GM18502 (cell line): Measurements from ENCODE around the gene TNS1.

Source experiments
- ATAC-seq: cut with Tn5 transposase; IDR thresholded peaks from one replicate; pipeline ENCODE4 v1.9.1; 2021; ENCODE audit warnings: mild to moderate bottlenecking; ENCODE audit not compliant: unreplicated experiment, poor library complexity

TNS1 gene

GRCh38 chr2:217842017-217842416, 160.8 kb downstream of the TNS1 start:
- ATAC-seq, result no peak

GRCh38 chr2:217840522-217840921, 162.3 kb downstream of the TNS1 start:
- ATAC-seq, result no peak

- ATAC-seq, result no peak
Observed at GRCh38 chr2:217839750-217840107, 163.1 kb downstream of the TNS1 start.

DNA sequence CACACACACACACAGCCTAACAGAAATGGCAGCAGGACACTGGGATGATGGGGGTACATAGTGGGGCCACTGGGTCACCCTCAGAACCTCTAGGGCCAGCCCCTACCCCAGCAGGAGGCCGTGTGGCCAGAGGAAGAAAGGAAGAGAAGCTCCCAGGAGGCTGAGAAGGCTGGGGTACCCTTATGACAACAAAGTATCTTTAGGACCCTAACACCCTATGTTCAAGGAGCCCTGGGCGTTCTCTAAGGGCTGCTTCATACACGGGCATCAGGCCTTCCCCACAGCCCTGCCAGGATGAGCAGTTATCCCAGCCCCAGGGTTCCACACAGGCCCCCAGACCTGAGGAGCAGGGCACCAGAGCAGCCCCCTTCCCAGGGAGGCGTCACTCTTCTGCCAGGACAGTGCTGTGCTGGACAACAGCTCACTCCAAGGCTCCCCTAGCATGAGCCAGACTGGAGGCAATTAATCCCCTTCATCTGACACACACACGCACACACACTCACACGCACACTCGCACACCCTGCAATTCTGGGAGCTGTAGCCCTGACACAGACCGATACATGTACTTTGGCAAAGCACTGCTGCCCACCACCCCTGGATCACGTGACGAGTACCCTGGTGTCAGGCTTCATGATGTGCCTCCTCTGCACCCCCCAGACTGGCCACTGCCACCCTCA, 163.6 kb downstream of the TNS1 start:
- no peak for ATAC-seq

DNA sequence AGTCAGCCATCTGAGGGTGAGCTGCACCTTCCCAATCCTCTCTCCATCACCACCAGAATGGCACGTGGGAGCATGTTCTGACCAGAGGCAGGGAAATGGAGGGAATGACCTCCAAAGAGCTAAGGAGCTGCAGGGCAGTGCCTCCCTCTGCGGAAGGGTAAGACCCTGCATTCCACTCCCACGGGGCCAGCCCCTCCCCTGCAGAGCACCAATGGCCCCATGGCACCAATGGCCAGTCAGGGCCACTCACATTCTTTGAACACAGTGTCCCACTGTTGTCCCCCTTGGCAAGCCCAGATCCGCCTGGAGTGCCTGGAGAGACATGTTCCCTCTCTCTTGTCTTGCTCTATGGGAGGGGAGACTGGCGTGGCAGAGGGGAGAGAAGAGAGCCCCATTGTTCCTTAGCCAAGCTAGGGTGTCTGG, 164.4 kb downstream of the TNS1 start:
- no peak for ATAC-seq

DNA sequence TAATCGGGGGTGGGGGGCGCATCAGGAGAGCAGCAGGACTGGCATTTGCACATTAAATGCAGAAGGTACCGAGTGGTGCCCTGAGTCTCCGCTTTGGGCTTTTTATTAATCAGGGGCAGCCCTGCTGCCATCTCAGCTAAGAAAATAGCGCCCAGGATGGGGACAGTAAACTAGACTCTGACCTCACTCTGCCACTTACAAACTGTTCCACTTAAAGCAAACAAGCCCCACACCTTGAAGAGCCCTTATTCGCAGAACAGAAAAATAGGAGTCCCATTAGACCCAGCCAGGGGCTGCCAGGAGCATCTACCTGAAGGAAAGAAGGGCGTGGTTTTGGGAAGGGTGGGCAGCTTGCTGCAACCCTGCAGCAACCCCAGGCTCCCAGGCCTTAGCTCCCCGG, 165.3 kb downstream of the TNS1 start:
- no peak for ATAC-seq

- ATAC-seq, result no peak
Observed at GRCh38 chr2:217836901-217837491, 165.8 kb downstream of the TNS1 start.

- ATAC-seq, result no peak
Observed at GRCh38 chr2:217835931-217836891, 166.6 kb downstream of the TNS1 start.

GRCh38 chr2:217834744-217835513, 167.9 kb downstream of the TNS1 start:
- ATAC-seq, result no peak

DNA sequence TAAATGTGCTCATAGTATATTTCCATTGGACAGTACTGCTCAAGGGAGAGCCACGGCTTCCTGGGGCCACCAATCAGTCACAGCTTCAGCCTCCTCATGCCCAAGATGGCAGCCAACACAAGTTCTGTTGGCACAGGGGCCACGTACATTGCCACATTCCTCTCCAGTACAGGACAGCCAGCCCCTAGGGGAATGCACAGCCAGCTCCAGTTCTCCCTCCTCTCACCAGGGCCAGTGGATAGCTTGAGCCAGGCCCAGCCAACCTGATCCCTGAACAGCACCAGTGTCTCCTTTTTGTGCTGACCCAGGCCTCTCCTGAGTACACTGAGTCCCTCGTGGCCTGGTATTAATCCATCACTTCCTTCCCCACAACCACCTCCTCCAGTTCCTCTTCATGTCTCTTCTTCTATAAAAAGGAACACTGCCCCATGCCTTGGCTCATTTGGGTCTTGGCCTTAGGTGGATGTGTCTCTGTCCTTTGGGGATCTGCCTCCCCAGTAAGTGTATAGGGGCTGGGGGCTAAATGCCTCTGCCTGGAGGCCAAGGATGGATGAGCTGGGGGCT, 168.7 kb downstream of the TNS1 start:
- no peak for ATAC-seq

DNA sequence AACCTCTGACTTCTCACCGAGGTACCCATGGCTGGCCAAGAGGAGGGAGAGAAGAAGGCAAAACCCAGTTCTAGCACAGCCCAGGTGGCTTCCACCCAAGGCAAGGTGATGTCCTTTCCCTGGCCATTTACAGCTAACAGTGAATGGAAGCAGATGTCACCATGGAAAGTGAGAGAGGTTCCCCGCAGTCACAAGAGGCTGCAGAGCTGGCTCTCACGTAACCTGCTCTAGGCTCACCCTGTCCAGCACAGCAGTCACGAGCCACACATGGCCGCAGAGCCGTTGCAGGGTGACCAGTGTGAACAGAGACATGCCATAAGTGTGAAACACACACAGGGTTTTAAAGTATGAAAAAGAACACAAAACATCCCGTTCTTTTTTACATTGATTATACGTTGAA, 169.4 kb downstream of the TNS1 start:
- no peak for ATAC-seq

DNA sequence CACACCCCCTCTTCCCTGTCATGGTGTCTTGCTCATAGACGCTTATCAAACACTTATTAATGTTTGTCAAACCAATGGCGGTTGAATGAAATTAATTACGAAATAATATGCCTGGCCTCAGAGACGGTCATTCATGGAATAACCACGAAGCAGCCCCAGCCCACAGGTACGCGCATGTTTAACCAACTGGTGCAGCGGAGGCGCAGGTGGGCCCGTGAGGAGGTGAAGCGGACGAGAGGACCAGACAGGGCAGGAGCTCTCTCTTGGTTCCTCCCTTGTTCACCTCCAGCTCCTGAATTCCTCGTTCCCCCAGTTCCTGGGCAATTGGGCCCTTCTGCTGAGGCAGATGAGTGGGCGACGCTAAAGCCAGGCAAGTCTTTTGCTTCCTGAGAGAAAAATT, 169.8 kb downstream of the TNS1 start:
- ATAC-seq, result no peak

DNA sequence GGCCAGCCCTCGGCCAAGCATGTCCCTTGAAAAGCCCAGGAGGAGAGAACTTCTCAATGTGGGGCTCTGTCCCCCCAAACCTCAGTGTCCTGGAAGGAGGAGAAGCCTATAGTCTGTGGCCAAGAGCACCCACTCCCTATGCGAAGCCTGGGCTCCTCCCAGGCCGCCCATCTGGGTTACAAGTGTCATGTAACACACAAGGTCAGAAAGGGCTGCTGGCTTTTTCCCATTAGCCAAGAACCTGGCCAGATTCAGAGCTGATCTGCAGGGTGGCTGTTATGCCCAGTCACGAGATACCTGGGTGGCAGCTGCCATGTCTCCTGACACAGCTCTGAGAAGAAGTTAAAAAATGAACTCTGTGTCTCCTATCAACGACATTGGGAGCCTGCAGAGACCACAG, 170.7 kb downstream of the TNS1 start:
- no peak for ATAC-seq

DNA sequence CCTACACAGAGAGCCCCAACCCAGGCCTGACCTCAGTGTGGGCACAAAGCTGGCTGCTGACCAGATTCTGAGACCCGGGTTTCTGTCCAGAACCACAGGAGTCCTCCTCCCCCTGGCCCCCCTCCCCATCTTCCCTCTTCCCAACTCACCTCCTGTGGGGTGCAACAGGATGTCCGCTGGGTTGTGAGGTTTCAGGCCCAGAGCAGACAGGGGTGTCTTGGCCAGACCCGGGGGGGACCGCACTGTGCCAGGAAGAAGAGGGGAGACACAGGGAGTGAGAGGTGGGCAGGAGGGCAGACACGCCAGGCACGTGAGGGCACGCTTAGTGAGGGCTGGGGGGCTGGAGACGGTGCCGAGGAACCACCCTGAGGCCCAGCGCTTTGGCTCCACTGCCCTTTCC, 171.5 kb downstream of the TNS1 start:
- ATAC-seq, result no peak

GRCh38 chr2:217830807-217831206, 172.0 kb downstream of the TNS1 start:
- ATAC-seq, result no peak

DNA sequence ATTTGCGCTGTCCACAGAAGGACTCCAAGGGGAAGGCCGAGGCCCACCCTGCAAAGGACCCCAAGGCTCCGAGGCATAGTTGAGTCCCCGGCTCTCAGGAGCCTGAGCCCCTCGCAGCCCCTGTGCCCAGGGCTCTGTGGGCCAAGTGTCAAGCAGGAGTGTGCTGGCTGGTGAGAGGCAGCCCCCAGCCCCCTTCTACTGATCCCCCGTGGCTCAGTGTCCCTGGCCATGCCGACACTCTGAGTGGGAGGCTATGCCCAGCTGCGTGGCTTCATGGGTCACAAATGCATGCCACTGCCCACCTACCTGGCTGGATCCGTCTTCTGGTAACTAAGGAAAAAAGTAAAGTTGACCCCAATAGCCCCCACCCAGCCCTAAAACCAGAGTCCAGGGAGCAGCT, 172.7 kb downstream of the TNS1 start:
- ATAC-seq, result no peak

DNA sequence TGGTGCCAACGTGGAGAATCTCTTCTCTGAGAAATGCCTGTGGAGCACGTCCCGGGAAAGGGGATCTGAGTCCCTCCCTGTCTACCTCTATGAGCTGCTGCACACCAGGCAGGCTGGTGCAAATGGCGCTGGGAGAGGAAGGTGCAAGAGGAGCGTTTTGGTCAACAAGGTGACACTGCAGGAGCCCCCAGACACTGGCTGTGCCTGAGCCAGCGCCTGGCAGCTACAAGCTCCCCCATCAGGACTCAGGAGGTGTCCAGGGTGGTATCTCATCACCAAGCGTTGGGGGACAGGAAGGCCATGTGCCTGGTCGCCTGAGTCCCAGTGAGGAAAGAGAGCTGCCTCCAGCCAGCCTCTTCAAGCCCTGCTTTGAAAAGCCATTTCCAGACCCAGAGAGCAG, 173.4 kb downstream of the TNS1 start:
- ATAC-seq, result no peak

GRCh38 chr2:217828336-217828735, 174.5 kb downstream of the TNS1 start:
- ATAC-seq, result no peak

GRCh38 chr2:217827430-217828201, 175.2 kb downstream of the TNS1 start:
- no peak for ATAC-seq

DNA sequence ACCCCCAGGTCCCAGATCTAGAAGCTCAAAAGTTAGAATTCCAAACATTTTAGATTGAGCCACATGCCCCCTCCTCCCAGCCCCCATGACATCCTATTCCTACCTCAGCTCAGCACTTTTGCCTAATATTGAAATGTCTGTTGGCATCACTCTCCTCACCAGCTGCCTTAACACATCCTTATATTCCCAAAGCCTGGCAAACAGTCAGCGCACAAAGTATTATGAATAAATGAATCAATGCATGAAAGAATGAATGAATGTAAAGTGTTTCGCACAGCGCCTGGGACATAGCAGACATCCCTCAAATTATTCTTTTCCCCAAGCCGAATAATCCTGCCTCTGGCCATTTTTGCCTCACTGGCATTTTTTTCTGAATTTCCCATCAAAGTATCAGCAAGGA, 175.8 kb downstream of the TNS1 start:
- no peak for ATAC-seq
